Measurements from ENCODE around the gene SOX6.

- TF ChIP-seq CTCF (conservative IDR thresholded peaks at IDR 0.05; ENCODE audit: low read depth in 2 of 2) (peak; percentile 34 to 42; a peak in 3 of 4 replicates), CREB1 (CRISPR knock-in tag; IDR thresholded peaks at IDR 0.05; ENCODE audit: low read depth) (no peak), POLR2AphosphoS5 (IDR thresholded peaks at IDR 0.05; ENCODE audit: low read depth) (no peak), EZH2phosphoT487 (IDR thresholded peaks at IDR 0.05; ENCODE audit: unreplicated experiment) (no peak), ETS1 (IDR thresholded peaks at IDR 0.05) (no peak), REST (IDR thresholded peaks at IDR 0.05; ENCODE audit: unreplicated experiment) (no peak), EZH2 (IDR thresholded peaks at IDR 0.05; ENCODE audit: low read depth, unreplicated experiment) (no peak), JUNB (IDR thresholded peaks at IDR 0.05; ENCODE audit: unreplicated experiment) (no peak), ZNF462 (CRISPR knock-in tag; IDR thresholded peaks at IDR 0.05) (no peak), ZNF331 (CRISPR knock-in tag; IDR thresholded peaks at IDR 0.05; ENCODE audit: low read depth) (no peak), NANOG (IDR thresholded peaks at IDR 0.05; ENCODE audit: borderline replicate concordance) (no peak)
Measured at GRCh38 chr11:15947681-15948648, 408.4 kb downstream of the SOX6 start.

Data from GM23338 (cell line).